K562 (cell line): ENCODE measurements around the gene RNPEPL1. TPM values are rescaled to one million over a fixed set of nuclear protein-coding genes. Genes with fewer than 3 reads are reported as not detected.

Experiments
- ATAC-seq: fragments of 200-7000 bp; cut with Tn5 transposase; 3 replicates; pipeline ENCODE4 v1.9.1; 2020; ENCODE audit warnings: moderate library complexity
- BruUV-seq: library from RNA; stranded (reverse); fragments of 400-500 nt; replicated peaks from 2 replicates; lab custom pipeline; 2021; lab: Mats Ljungman, UMichigan
- CTCF ChIA-PET: fragments of 300-600 bp; formaldehyde crosslinking; extraction: SDS; loops from one replicate; lab custom pipeline; 2021; ENCODE audit warnings: low intra/inter-chr PET ratio; lab: Yijun Ruan, JAX
- POLR2A ChIA-PET: fragments of 300-600, 350-650 bp; sonication (Branson Sonifier 250); formaldehyde crosslinking; extraction: SDS; loops from one replicate; lab custom pipeline; 2021; ENCODE audit warnings: antibody characterized with exemption, inconsistent platforms; lab: Yijun Ruan, JAX
- DNase-seq, 4 experiments: peaks; one replicate each; pipeline versions ENCODE4 v3.0.0 to v3.0.0-alpha.2; 2011 to 2018; ENCODE audit warnings: low spot score in 3 of 4, mixed read lengths in 3 of 4; ENCODE audit errors: extremely low read depth in 1 of 4
- FAIRE-seq: peaks from 2 replicates; lab custom pipeline; 2011; peaks lifted over from hg19 to GRCh38; lab: Jason Lieb, UNC
- H2AFZ ChIP-seq: 2 replicates; pipeline ENCODE4 v1.6.0; 2011; ENCODE audit warnings: low read depth, low read length, control low read depth, inconsistent platforms
- H3K27ac ChIP-seq: fragments of 200-600 bp; 3 replicates; pipeline ENCODE4 v1.8.0; 2011; ENCODE audit warnings: low read depth, mild to moderate bottlenecking, control low read depth, inconsistent platforms, low read length, moderate library complexity, mixed read lengths; ENCODE audit errors: extremely low read depth
- H3K27me3 ChIP-seq, 2 experiments: fragments of 300-600 bp in 1 of 2; 2 replicates in 1 of 2; 3 replicates in 1 of 2; pipeline versions ENCODE4 v1.6.0 to v1.8.0; 2011; ENCODE audit warnings: inconsistent platforms in 2 of 2, low read length in 2 of 2, mild to moderate bottlenecking in 1 of 2, mixed read lengths in 1 of 2, moderate library complexity in 1 of 2; ENCODE audit not compliant: control insufficient read depth in 2 of 2, insufficient read depth in 2 of 2
- H3K36me3 ChIP-seq: fragments of 300-600 bp; 3 replicates; pipeline ENCODE4 v1.8.0; 2011; ENCODE audit warnings: mild to moderate bottlenecking, low read length, inconsistent platforms; ENCODE audit not compliant: control insufficient read depth, insufficient read depth
- H3K4me1 ChIP-seq, 2 experiments: fragments of 200-600 bp in 1 of 2; replicated peaks in 1 of 2; 2 replicates in 1 of 2; 3 replicates in 1 of 2; pipeline versions ENCODE4 v1.5.1 to v1.8.0; 2011; ENCODE audit warnings: inconsistent platforms in 2 of 2, low read length in 2 of 2, mild to moderate bottlenecking in 1 of 2, mixed read lengths in 1 of 2, moderate library complexity in 1 of 2; ENCODE audit not compliant: control insufficient read depth in 2 of 2, insufficient read depth in 2 of 2
- H3K4me2 ChIP-seq: 2 replicates; pipeline ENCODE4 v1.6.1; 2011; ENCODE audit warnings: low read length, control low read depth, inconsistent platforms, mixed read lengths; ENCODE audit not compliant: insufficient read depth
- H3K4me3 ChIP-seq: fragments of 200-600 bp; sonication (generic), shearing (Covaris generic); 2 replicates; pipeline ENCODE4 v1.5.1; 2016; ENCODE audit warnings: control low read depth, inconsistent platforms
- H3K79me2 ChIP-seq: fragments of 200-600 bp; 3 replicates; pipeline ENCODE4 v1.8.0; 2011; ENCODE audit warnings: low read length, inconsistent platforms; ENCODE audit not compliant: control insufficient read depth, insufficient read depth
- H3K9ac ChIP-seq, 2 experiments: 2 replicates each; pipeline versions ENCODE4 v1.6.0 to v1.6.1; 2011; ENCODE audit warnings: low read depth in 2 of 2, low read length in 2 of 2, control low read depth in 1 of 2, inconsistent platforms in 1 of 2, mild to moderate bottlenecking in 1 of 2, mixed read lengths in 1 of 2; ENCODE audit not compliant: insufficient read depth in 1 of 2
- H3K9me1 ChIP-seq: one replicate; pipeline ENCODE4 v1.6.0; 2011; ENCODE audit warnings: inconsistent platforms, mild to moderate bottlenecking, low read length, moderate library complexity; ENCODE audit not compliant: control insufficient read depth, insufficient read depth
- H3K9me3 ChIP-seq: replicated peaks from 2 replicates; pipeline ENCODE4 v1.5.1; 2011; ENCODE audit warnings: low read depth, low read length, inconsistent platforms; ENCODE audit not compliant: control insufficient read depth, insufficient read depth
- H4K20me1 ChIP-seq: replicated peaks from 2 replicates; pipeline ENCODE4 v1.6.1; 2011; ENCODE audit warnings: low read length, inconsistent platforms, mixed read lengths; ENCODE audit not compliant: control insufficient read depth, insufficient read depth
- ATF2 ChIP-seq: sonication (generic); formaldehyde crosslinking; IDR thresholded peaks from 2 replicates; pipeline ENCODE4 v1.8.1; 2022; ENCODE audit warnings: missing genetic modification reagents
- CTBP1 ChIP-seq: fragments of 450-650 bp; IDR thresholded peaks from 2 replicates; pipeline ENCODE4 v1.6.1; 2016; ENCODE audit warnings: borderline replicate concordance
- E2F6 ChIP-seq, 2 experiments: IDR thresholded peaks; 2 replicates each; pipeline ENCODE4 v1.6.1; 2011; ENCODE audit warnings: borderline replicate concordance in 1 of 2, control low read depth in 1 of 2, low read depth in 1 of 2, low read length in 1 of 2, mild to moderate bottlenecking in 1 of 2, mixed read lengths in 1 of 2, moderate library complexity in 1 of 2; ENCODE audit not compliant: insufficient read depth in 1 of 2, insufficient read length in 1 of 2, poor library complexity in 1 of 2, severe bottlenecking in 1 of 2; ENCODE audit errors: extremely low read depth in 1 of 2
- ELF1 ChIP-seq: fragments of 200-800 bp; sonication (Bioruptor generic); IDR thresholded peaks from 2 replicates; pipeline ENCODE4 v1.6.1; 2016; ENCODE audit warnings: missing genetic modification characterization, missing compliant biosample characterization
- EZH2 ChIP-seq: IDR thresholded peaks from 2 replicates; pipeline ENCODE4 v1.6.1; 2012; ENCODE audit warnings: low read depth, mild to moderate bottlenecking, inconsistent platforms, low read length, borderline replicate concordance
- PHF8 ChIP-seq: fragments of 200-600 bp; sonication (generic); IDR thresholded peaks from 2 replicates; pipeline ENCODE4 v1.6.1; 2012; ENCODE audit warnings: mixed run types, mild to moderate bottlenecking, inconsistent platforms, low read length, moderate library complexity, borderline replicate concordance
- POLR2H ChIP-seq: IDR thresholded peaks from 2 replicates; pipeline ENCODE4 v1.6.1; 2016; ENCODE audit warnings: missing genetic modification characterization, low read depth, mild to moderate bottlenecking, control low read depth, missing compliant biosample characterization, moderate library complexity
- ZBTB11 ChIP-seq, 3 experiments: fragments of 200-800 bp in 1 of 3; fragments of 250-450 bp in 1 of 3; fragments of 450-650 bp in 1 of 3; sonication (Bioruptor Pico) in 1 of 3; sonication (Bioruptor generic) in 1 of 3; formaldehyde crosslinking in 1 of 3; IDR thresholded peaks; 2 replicates each; pipeline versions ENCODE4 v1.6.1 to v1.8.0; 2016 to 2022; ENCODE audit warnings: mild to moderate bottlenecking in 2 of 3, missing genetic modification characterization in 2 of 3, missing compliant biosample characterization in 1 of 3, moderate library complexity in 1 of 3
- ZNF232 ChIP-seq: sonication (generic); formaldehyde crosslinking; IDR thresholded peaks from 2 replicates; pipeline ENCODE4 v1.8.0; 2022; ENCODE audit warnings: mild to moderate bottlenecking, missing genetic modification reagents
- ZNF398 ChIP-seq: fragments of 250-450 bp; sonication (Bioruptor Pico); IDR thresholded peaks from 2 replicates; pipeline ENCODE4 v1.8.0; 2021; ENCODE audit warnings: moderate library complexity, mild to moderate bottlenecking, inconsistent platforms
- WGBS: fragments of 100-300 bp; shearing (Covaris generic); methylation state at CpG from one replicate; pipeline ENCODE4 v1.1.6; 2016; ENCODE audit warnings: low coverage, mixed read lengths; ENCODE audit not compliant: insufficient coverage; ENCODE audit errors: missing lambda C conversion rate; 5-methylcytosine and 5-hydroxymethylcytosine counted together
- in situ Hi-C: fragments of 300-500 bp; cut with MboI; formaldehyde crosslinking; loops from 4 replicates; pipeline ENCODE4 v1.15.0; 2018; ENCODE audit warnings: inconsistent platforms, mixed read lengths
- intact Hi-C: fragments of 100-400 bp; cut with micrococcal nuclease; formaldehyde crosslinking; loops from 2 replicates; pipeline ENCODE4 v1.14.2; 2022
- polyA plus RNA-seq, 8 experiments: library from polyadenylated mRNA; depleted of rRNA in 4 of 8; stranded (reverse) in 5 of 8; unstranded in 3 of 8; fragments of >200 nt; fragmentation: Nextera tagmentation in 2 of 8; fragmentation: Illumina TruSeq in 1 of 8; extraction: Ambion mirVana in 2 of 8; extraction: Trizol in 1 of 8; gene quantifications; 2 replicates each; pipeline versions ENCODE4 v1.2.1 to v1.2.3, GENCODE V29; 2011 to 2014; ENCODE audit warnings: inconsistent platforms in 1 of 8, missing spikeins in 1 of 8
- total RNA-seq, 7 experiments: library from RNA; depleted of rRNA in 6 of 7; stranded (reverse); fragments of >200 nt in 6 of 7; fragmentation: Illumina TruSeq in 2 of 7; extraction: Trizol in 2 of 7; gene quantifications; 2 replicates each; pipeline versions ENCODE4 v1.2.1 to v1.2.3, GENCODE V29; 2011 to 2021; ENCODE audit warnings: low replicate concordance in 1 of 7

RNPEPL1 gene
- total and polyA plus RNA-seq, 9 of the 15 experiments (the other 6 are each of a cell fraction or from before 2014, with no cell fraction given), result 0.07 to 38.7 (median 5.6) TPM

GRCh38 chr2:240560480-240561324, 7.6 kb upstream of the RNPEPL1 start:
- WGBS, result under 1% methylated on average over 26 of the region's 101 CpGs
- Histone ChIP-seq H2AFZ (peak overlapping the region; percentile 74), H3K9me3 (0 out of 2 replicates have a peak, but pooled peaks cover 1% of the 10 kb centered on the region), H3K36me3 (peaks cover 34% of the 10 kb centered on the region), H3K9ac (peak overlapping the region; percentile 88 to 94), H3K9me1 (no peaks in the 10 kb centered on the region), H3K79me2 (peaks cover 87% of the 10 kb centered on the region), H3K4me2 (peak overlapping the region; percentile 90), H3K4me1 (peaks cover 42 to 58% of the 10 kb centered on the region in 2 experiments), H4K20me1 (no peaks in the 10 kb centered on the region), H3K27me3 (no peaks in the 10 kb centered on the region), H3K27ac (peak overlapping the region; percentile 96), H3K4me3 (peak overlapping the region; percentile 77)
- ATAC-seq, result peak; percentile 76
- in situ Hi-C loops, result no loop called here
- peak; percentile 79 to 96 (median 88) for DNase-seq
- CTCF ChIA-PET, result no interaction called here
- FAIRE-seq, result peak; percentile 58
- POLR2A ChIA-PET, result interaction anchor here (0.5 to 2.6 kb wide), 5 partner anchors 10 to 57 kb away, joined by 3 to 9 read pairs (median 3); partner anchors contain the start of gene CAPN10
- no TSS peak for BruUV-seq
- intact Hi-C loops, result loop anchor here (1.0 to 10.0 kb wide), 2 partner anchors 23 to 46 kb away; no protein-coding TSS in a partner anchor
- TF ChIP-seq PHF8 (peak; percentile 86; the same call in 1 of the 2 replicates), ZNF398 (no peak), E2F6 (IDR thresholded peaks at IDR 0.05; ENCODE audit: borderline replicate concordance in 1 of 2, extremely low read depth in 1 of 2, insufficient read depth in 1 of 2, insufficient read length in 1 of 2, low read depth in 1 of 2, low read length in 1 of 2, poor library complexity in 1 of 2, severe bottlenecking in 1 of 2) (peak; percentile 89 to 96), ELF1 (tag) (peak; percentile 100), ATF2 (CRISPR knock-in tag) (no peak), POLR2H (tag) (peak; percentile 71; the same call in 1 of the 2 replicates), ZNF232 (no peak), ZBTB11 (CRISPR knock-in tag; IDR thresholded peaks at IDR 0.05) (peak in 1 of 3 experiments; percentile 56; a peak in 1 of 6 replicates), EZH2 (no peak), CTBP1 (peak; percentile 91)
